Endodermal cell (in vitro differentiated cells): ENCODE measurements around the gene NREP. TPM values are rescaled to one million over a fixed set of nuclear protein-coding genes. Genes with fewer than 3 reads are reported as not detected.

ENCODE experiments used
- DNase-seq: peaks from one replicate; pipeline ENCODE4 v3.0.0-alpha.2; 2017
- H3K27ac ChIP-seq: 2 replicates; pipeline ENCODE4 v1.5.1; 2013; ENCODE audit warnings: mild to moderate bottlenecking, low read depth, low read length, moderate library complexity
- H3K27me3 ChIP-seq: 2 replicates; pipeline ENCODE4 v1.6.1; 2013; ENCODE audit warnings: mild to moderate bottlenecking, low read length, moderate library complexity; ENCODE audit not compliant: insufficient read depth, control insufficient read depth, poor library complexity, severe bottlenecking
- H3K36me3 ChIP-seq: 2 replicates; pipeline ENCODE4 v1.7.0; 2013; ENCODE audit warnings: mild to moderate bottlenecking, low read length, moderate library complexity; ENCODE audit not compliant: control insufficient read depth, insufficient read depth
- H3K4me1 ChIP-seq: one replicate; pipeline ENCODE4 v1.7.0; 2013; ENCODE audit warnings: low read length; ENCODE audit not compliant: control insufficient read depth, insufficient read depth
- H3K4me3 ChIP-seq: 2 replicates; pipeline ENCODE4 v1.5.1; 2013; ENCODE audit warnings: mild to moderate bottlenecking, low read length, moderate library complexity
- H3K9ac ChIP-seq: 2 replicates; pipeline ENCODE4 v1.6.1; 2013; ENCODE audit warnings: mild to moderate bottlenecking, low read length, moderate library complexity; ENCODE audit not compliant: poor library complexity, severe bottlenecking; ENCODE audit errors: extremely low read depth
- H3K9me3 ChIP-seq: 2 replicates; pipeline ENCODE4 v1.6.1; 2013; ENCODE audit warnings: mild to moderate bottlenecking, low read length, moderate library complexity; ENCODE audit not compliant: control insufficient read depth
- H3K27ac Mint-ChIP-seq: 2 replicates; pipeline ENCODE4 v1.8.0; 2020; ENCODE audit warnings: mixed read lengths
- H3K27me3 Mint-ChIP-seq: 2 replicates; pipeline ENCODE4 v1.8.0; 2021; ENCODE audit warnings: mild to moderate bottlenecking, mixed read lengths; ENCODE audit not compliant: insufficient read depth
- H3K36me3 Mint-ChIP-seq: 2 replicates; pipeline ENCODE4 v1.8.0; 2020; ENCODE audit warnings: low read depth, mixed read lengths
- H3K4me1 Mint-ChIP-seq: 2 replicates; pipeline ENCODE4 v1.8.0; 2020; ENCODE audit warnings: mixed read lengths
- H3K4me3 Mint-ChIP-seq: 2 replicates; pipeline ENCODE4 v1.8.0; 2020; ENCODE audit warnings: mild to moderate bottlenecking, moderate library complexity, mixed read lengths
- H3K9me3 Mint-ChIP-seq: 2 replicates; pipeline ENCODE4 v1.8.0; 2020; ENCODE audit warnings: mild to moderate bottlenecking, mixed read lengths
- CTCF ChIP-seq: fragments of 200-600 bp; sonication (generic); conservative IDR thresholded peaks from 2 replicates; pipeline ENCODE4 v1.5.0; 2021; ENCODE audit warnings: antibody characterized with exemption, mild to moderate bottlenecking
- WGBS, 2 experiments: methylation state at CpG; one replicate each; pipeline versions ENCODE4 v1.1.5 to v1.1.7; 2013; ENCODE audit warnings: missing lambda C conversion rate in 2 of 2, mixed read lengths in 1 of 2; ENCODE audit not compliant: insufficient coverage in 1 of 2, insufficient read length in 1 of 2; 5-methylcytosine and 5-hydroxymethylcytosine counted together
- total RNA-seq, 2 donors: library from RNA; stranded (reverse); fragmentation: NEBNext Ultra II Directional in 1 of 2; extraction: Animal tissue kit (Norgen Biotek cat#: 25700) in 1 of 2; gene quantifications; 2 replicates in 1 of 2; 3 replicates in 1 of 2; pipeline ENCODE4 v1.2.1, GENCODE V29; 2021

The NREP gene
- total RNA-seq, 2 donors from 2014 or later, result 212 to 238 TPM

GRCh38 chr5:111779260-111779921 lies 22.4 kb upstream of the NREP start:
- Mint-ChIP-seq H3K27ac (no peak overlapping the region), H3K9me3 (no peaks in the 10 kb centered on the region), H3K4me3 (no peak overlapping the region), H3K4me1 (peaks cover 19% of the 10 kb centered on the region), H3K27me3 (no peaks in the 10 kb centered on the region), H3K36me3 (no peaks in the 10 kb centered on the region)
- Histone ChIP-seq H3K27me3 (no peaks in the 10 kb centered on the region), H3K4me3 (no peak overlapping the region), H3K4me1 (peaks cover 7% of the 10 kb centered on the region), H3K9ac (no peak overlapping the region), H3K9me3 (no peaks in the 10 kb centered on the region), H3K36me3 (no peaks in the 10 kb centered on the region), H3K27ac (no peak overlapping the region)
- no peak for DNase-seq
- no peak for TF ChIP-seq CTCF
- WGBS, 2 experiments, result 88 to 90% methylated on average over 2 to 3 of the region's 3 CpGs

- Mint-ChIP-seq H3K9me3 (no peaks in the 10 kb centered on the region), H3K4me3 (no peak overlapping the region), H3K4me1 (peaks cover 12% of the 10 kb centered on the region), H3K27ac (no peak overlapping the region), H3K27me3 (no peaks in the 10 kb centered on the region), H3K36me3 (no peaks in the 10 kb centered on the region)
- H3K4me3 ChIP-seq, result no peak overlapping the region
- no peaks in the 10 kb centered on the region for H3K27me3 ChIP-seq
- no peak for TF ChIP-seq CTCF
- peaks cover 4% of the 10 kb centered on the region for H3K4me1 ChIP-seq
- no peak for DNase-seq
- WGBS, 2 experiments, result 71 to 77% methylated on average over 3 to 6 of the region's 6 CpGs
- no peaks in the 10 kb centered on the region for H3K9me3 ChIP-seq
- no peak overlapping the region for H3K9ac ChIP-seq
- H3K36me3 ChIP-seq, result no peaks in the 10 kb centered on the region
- H3K27ac ChIP-seq, result no peak overlapping the region
These were observed 20.2 kb upstream of the NREP start for GRCh38 chr5:111776913-111777781.

GRCh38 chr5:111775224-111775623 lies 18.2 kb upstream of the NREP start:
- Histone ChIP-seq H3K4me3 (no peak overlapping the region), H3K4me1 (peaks cover 6% of the 10 kb centered on the region), H3K36me3 (no peaks in the 10 kb centered on the region), H3K9ac (no peak overlapping the region), H3K27me3 (no peaks in the 10 kb centered on the region), H3K9me3 (no peaks in the 10 kb centered on the region), H3K27ac (no peak overlapping the region)
- no peak overlapping the region for H3K27ac Mint-ChIP-seq
- TF ChIP-seq CTCF, result no peak
- no peaks in the 10 kb centered on the region for H3K9me3 Mint-ChIP-seq
- no peak for DNase-seq
- 94% methylated on average over 2 of the region's 2 CpGs; no CpG with 5 or more reads in 1 of the 2 experiments for WGBS, 2 experiments
- H3K4me3 Mint-ChIP-seq, result no peak overlapping the region
- peaks cover 17% of the 10 kb centered on the region for H3K4me1 Mint-ChIP-seq
- no peaks in the 10 kb centered on the region for H3K36me3 Mint-ChIP-seq
- no peaks in the 10 kb centered on the region for H3K27me3 Mint-ChIP-seq
